Fibroblast of lung (primary cell): ENCODE results near the gene CTU1. TPM values are rescaled to one million over a fixed set of nuclear protein-coding genes. Genes with fewer than 3 reads are reported as not detected.

Experiments used
- DNase-seq, 2 donors: peaks; one replicate each; pipeline versions ENCODE4 v3.0.0 to v3.0.0-alpha.2; 2010; ENCODE audit warnings: low read depth in 2 of 2
- H2AFZ ChIP-seq: 2 replicates; pipeline ENCODE4 v1.5.1; 2012; ENCODE audit warnings: low read length, control low read depth, inconsistent platforms
- H3K27ac ChIP-seq: 2 replicates; pipeline ENCODE4 v1.5.1; 2011; ENCODE audit warnings: low read length, control low read depth; ENCODE audit not compliant: insufficient read depth
- H3K27me3 ChIP-seq: 2 replicates; pipeline ENCODE4 v1.5.1; 2011; ENCODE audit warnings: mild to moderate bottlenecking, low read length; ENCODE audit not compliant: control insufficient read depth, insufficient read depth
- H3K36me3 ChIP-seq: 2 replicates; pipeline ENCODE4 v1.5.1; 2011; ENCODE audit warnings: low read length; ENCODE audit not compliant: control insufficient read depth, insufficient read depth
- H3K4me1 ChIP-seq: 2 replicates; pipeline ENCODE4 v1.5.1; 2011; ENCODE audit warnings: low read length; ENCODE audit not compliant: control insufficient read depth, insufficient read depth; ENCODE audit errors: extremely low read depth
- H3K4me2 ChIP-seq: 2 replicates; pipeline ENCODE4 v1.5.1; 2011; ENCODE audit warnings: low read length, control low read depth; ENCODE audit not compliant: insufficient read depth; ENCODE audit errors: extremely low read depth
- H3K4me3 ChIP-seq, 4 experiments: fragments of 200-600 bp in 1 of 4; sonication (generic) in 1 of 4; replicated peaks in 1 of 4; 2 replicates each; pipeline ENCODE4 v1.5.1; 2011 to 2016; ENCODE audit warnings: low read length in 4 of 4, low read depth in 3 of 4, mild to moderate bottlenecking in 3 of 4, control low read depth in 2 of 4, inconsistent platforms in 1 of 4, mixed read lengths in 1 of 4; ENCODE audit not compliant: insufficient read depth in 1 of 4; ENCODE audit errors: control extremely low read depth in 1 of 4
- H3K79me2 ChIP-seq: 2 replicates; pipeline ENCODE4 v1.5.1; 2012; ENCODE audit warnings: mild to moderate bottlenecking, low read length, inconsistent platforms; ENCODE audit not compliant: control insufficient read depth, insufficient read depth
- H3K9ac ChIP-seq: 2 replicates; pipeline ENCODE4 v1.5.1; 2011; ENCODE audit warnings: mild to moderate bottlenecking, low read length, control low read depth; ENCODE audit not compliant: insufficient read depth
- H3K9me3 ChIP-seq: 2 replicates; pipeline ENCODE4 v1.5.1; 2012; ENCODE audit warnings: low read depth, low read length; ENCODE audit not compliant: control insufficient read depth, insufficient read depth
- H4K20me1 ChIP-seq: 2 replicates; pipeline ENCODE4 v1.5.1; 2011; ENCODE audit warnings: low read length; ENCODE audit not compliant: control insufficient read depth, insufficient read depth; ENCODE audit errors: extremely low read depth
- CTCF ChIP-seq, 2 donors: IDR thresholded peaks in 1 of 2; conservative IDR thresholded peaks in 1 of 2; 1 replicate in 1 of 2; 2 replicates in 1 of 2; pipeline ENCODE4 v1.5.1; 2011 to 2012; ENCODE audit warnings: low read length in 2 of 2, control low read depth in 1 of 2, inconsistent platforms in 1 of 2, low read depth in 1 of 2, mild to moderate bottlenecking in 1 of 2
- EZH2 ChIP-seq: IDR thresholded peaks from 2 replicates; pipeline ENCODE4 v1.5.1; 2012; ENCODE audit warnings: low read length, control low read depth, mild to moderate bottlenecking; ENCODE audit errors: missing control alignments
- polyA plus RNA-seq, 2 donors: library from polyadenylated mRNA; depleted of rRNA in 1 of 2; stranded (reverse) in 1 of 2; unstranded in 1 of 2; fragments of >200 nt; gene quantifications; 2 replicates each; pipeline ENCODE4 v1.2.1, GENCODE V29; 2011 to 2012; ENCODE audit warnings: missing spikeins in 1 of 2
- total RNA-seq: library from RNA; depleted of rRNA; stranded (reverse); fragments of >200 nt; gene quantifications from 2 replicates; pipeline ENCODE4 v1.2.1, GENCODE V29; 2014

CTU1 gene
- total and polyA plus RNA-seq, 2 donors (not counting 1 experiment from before 2014, with no cell fraction given) = 1.2 to 8.1 TPM

GRCh38 chr19:51083181-51083580, 25.0 kb downstream of the CTU1 start:
- H3K4me3 ChIP-seq = no peak overlapping the region
- H3K9me3 ChIP-seq = no peaks in the 10 kb centered on the region
- TF ChIP-seq CTCF (conservative IDR thresholded peaks at IDR 0.05 in 1 of 2, IDR thresholded peaks at IDR 0.05 in 1 of 2; ENCODE audit: low read depth in 1 of 2, low read length in 2 of 2) (no peak), EZH2 (no peak)
- H2AFZ ChIP-seq = no peak overlapping the region
- no peaks in the 10 kb centered on the region for H3K36me3 ChIP-seq
- no peaks in the 10 kb centered on the region for H4K20me1 ChIP-seq
- no peak overlapping the region for H3K9ac ChIP-seq
- H3K79me2 ChIP-seq = no peaks in the 10 kb centered on the region
- H3K4me1 ChIP-seq = no peaks in the 10 kb centered on the region
- no peaks in the 10 kb centered on the region for H3K27me3 ChIP-seq
- no peak for DNase-seq
- H3K27ac ChIP-seq = no peak overlapping the region
- H3K4me2 ChIP-seq = no peak overlapping the region

GRCh38 chr19:51082611-51083010, 25.6 kb downstream of the CTU1 start, which contains the start of gene KLK14:
Gene KLK14 (minus strand): TSS chr19:51082887. CDS start chr19:51082614, 273 bp downstream.
- Histone ChIP-seq H3K9ac (no peak within 1 kb of the TSS), H3K27me3 (no peaks in the 10 kb centered on the region), H3K79me2 (no peaks in the 10 kb centered on the region), H4K20me1 (no peaks in the 10 kb centered on the region), H3K4me1 (no peaks in the 10 kb centered on the region), H3K36me3 (no peaks in the 10 kb centered on the region), H3K4me3 (no peak within 1 kb of the TSS), H3K9me3 (no peaks in the 10 kb centered on the region), H2AFZ (no peak within 1 kb of the TSS), H3K27ac (no peak within 1 kb of the TSS), H3K4me2 (no peak within 1 kb of the TSS)
- no peak for DNase-seq
- TF ChIP-seq CTCF (conservative IDR thresholded peaks at IDR 0.05 in 1 of 2, IDR thresholded peaks at IDR 0.05 in 1 of 2; ENCODE audit: low read depth in 1 of 2, low read length in 2 of 2) (no peak), EZH2 (no peak)

- Histone ChIP-seq H3K36me3 (no peaks in the 10 kb centered on the region), H2AFZ (no peak overlapping the region), H3K9ac (no peak overlapping the region), H3K79me2 (no peaks in the 10 kb centered on the region), H3K4me3 (no peak overlapping the region), H3K27me3 (no peaks in the 10 kb centered on the region), H4K20me1 (no peaks in the 10 kb centered on the region), H3K4me1 (no peaks in the 10 kb centered on the region), H3K4me2 (no peak overlapping the region), H3K27ac (no peak overlapping the region), H3K9me3 (no peaks in the 10 kb centered on the region)
- TF ChIP-seq CTCF (conservative IDR thresholded peaks at IDR 0.05 in 1 of 2, IDR thresholded peaks at IDR 0.05 in 1 of 2; ENCODE audit: low read depth in 1 of 2, low read length in 2 of 2) (no peak), EZH2 (no peak)
- DNase-seq = no peak
These were observed 26.7 kb downstream of the CTU1 start for GRCh38 chr19:51081476-51081875.
